HL-60/S4 treated with phorbol 12-myristate 13-acetate at 8.2 ng/mL for 4 days and 3 days (cell line): ENCODE results near the gene SSRP1.

Experiments used
- in situ Hi-C: fragments of 300-500 bp; cut with MboI; formaldehyde crosslinking; loops from 2 replicates; pipeline ENCODE4 v1.15.0; 2022; ENCODE audit warnings: low sequenced_read_pairs

The SSRP1 gene

GRCh38 chr11:57340039-57340615 lies 4.4 kb upstream of the SSRP1 start:
- in situ Hi-C loops = loop anchor here (10.0 to 25.0 kb wide), 2 partner anchors 197 to 305 kb away; partner anchors contain the start of genes SMTNL1, TIMM10 and YPEL4

- in situ Hi-C loops = loop anchor here (25.0 kb wide), 1 partner anchor 198 kb away; the partner anchor contains the start of genes SMTNL1 and TIMM10
Measured at GRCh38 chr11:57339328-57339727, 3.6 kb upstream of the SSRP1 start.

DNA sequence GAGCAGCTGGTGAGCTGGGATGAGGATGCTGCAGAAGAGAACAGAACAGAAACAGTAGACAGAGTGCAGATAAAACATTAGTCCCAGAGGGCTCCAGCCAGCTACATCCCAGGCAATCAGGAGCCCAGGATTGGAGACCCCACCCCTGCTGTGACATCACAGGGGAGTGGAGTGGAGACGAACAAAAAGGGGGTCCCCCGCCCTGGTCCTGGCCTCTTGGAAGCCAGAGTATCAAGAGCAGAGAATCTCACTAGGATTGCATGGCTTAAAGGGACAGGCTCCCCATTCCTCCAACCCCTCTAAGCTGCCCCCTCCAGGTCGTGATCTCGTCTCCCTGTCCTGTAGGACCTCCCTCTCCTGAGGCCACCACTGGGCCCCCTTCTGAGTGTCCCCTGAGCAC lies 2.5 kb upstream of the SSRP1 start, which contains the start of gene P2RX3:
Gene P2RX3, plus strand, starts transcription at position 211 of the 400 bp plus-strand sequence. CDS start 199 bp downstream, outside the sequence.
- in situ Hi-C loops = loop anchor here (25.0 kb wide), 1 partner anchor 199 kb away; the partner anchor contains the start of genes SMTNL1 and TIMM10

DNA sequence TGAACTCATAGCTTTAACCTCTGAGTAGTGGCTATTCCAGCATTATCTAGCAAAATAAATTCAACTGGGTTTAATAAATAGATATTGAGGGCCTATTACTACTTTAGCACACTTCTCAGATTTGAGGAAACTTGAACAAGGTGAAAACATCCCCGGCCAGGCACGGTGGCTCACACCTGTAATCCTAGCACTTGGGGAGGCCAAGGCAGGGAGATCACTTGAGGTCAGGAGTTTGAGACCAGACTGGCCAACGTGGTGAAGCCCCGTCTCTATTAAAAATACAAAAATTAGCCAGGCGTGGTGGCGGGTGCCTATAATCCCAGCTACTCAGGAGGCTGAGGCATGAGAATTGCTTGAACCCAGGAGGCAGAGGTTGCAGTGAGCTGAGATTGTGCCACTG lies 1.2 kb upstream of the SSRP1 start:
- in situ Hi-C loops = loop anchor here (25.0 kb wide), 1 partner anchor 200 kb away; the partner anchor contains the start of genes SMTNL1 and TIMM10

DNA sequence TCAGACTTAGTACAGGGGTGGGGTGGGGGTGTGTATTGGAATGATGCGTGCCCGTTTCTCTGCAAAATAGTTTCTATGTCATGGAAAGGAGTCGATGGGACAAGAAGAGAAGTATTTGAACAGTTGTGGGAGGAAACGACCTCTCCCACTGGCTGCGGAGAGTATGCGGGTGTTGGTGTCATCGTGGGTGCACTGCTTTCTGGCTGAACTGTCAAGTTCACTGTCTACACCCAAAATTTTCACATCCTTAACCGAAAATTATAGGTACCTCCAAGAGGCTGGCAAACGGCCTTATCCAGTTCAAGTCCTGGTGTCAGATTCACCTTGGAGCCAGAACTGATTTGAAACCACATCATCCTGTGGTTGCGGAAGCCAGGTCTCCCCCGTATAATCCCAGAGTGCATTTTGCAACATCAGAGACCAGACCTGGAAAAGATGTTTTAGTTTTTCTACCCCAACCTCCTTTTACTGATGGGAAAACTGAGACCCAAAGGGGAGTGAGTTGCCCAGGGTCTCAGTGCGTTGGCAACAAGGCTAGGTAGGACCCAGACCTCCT lies 497 bp upstream of the SSRP1 start:
- in situ Hi-C loops = loop anchor here (25.0 kb wide), 1 partner anchor 201 kb away; the partner anchor contains the start of genes SMTNL1 and TIMM10

DNA sequence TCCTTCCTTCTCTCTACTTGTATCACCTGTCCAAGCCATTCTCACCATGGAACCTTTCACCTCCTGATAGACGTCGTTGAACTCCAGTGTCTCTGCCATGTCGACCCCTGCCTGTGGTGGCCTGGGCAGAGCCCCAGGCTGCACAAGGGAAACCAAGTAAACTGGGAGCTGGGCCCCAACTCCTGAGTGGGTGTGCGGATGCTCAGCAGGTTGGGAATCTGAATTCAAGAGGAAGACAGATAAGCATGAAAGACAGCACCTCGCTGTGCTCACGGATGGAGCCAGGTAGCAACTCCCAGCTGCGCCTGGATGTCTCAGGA lies 709 bp downstream of the SSRP1 start:
- in situ Hi-C loops = loop anchor here (25.0 kb wide), 1 partner anchor 202 kb away; the partner anchor contains the start of genes SMTNL1 and TIMM10

GRCh38 chr11:57332694-57333440 lies 2.8 kb downstream of the SSRP1 start:
- in situ Hi-C loops = loop anchor here (25.0 kb wide), 1 partner anchor 204 kb away; the partner anchor contains the start of genes SMTNL1 and TIMM10

GRCh38 chr11:57331720-57332119 lies 4.0 kb downstream of the SSRP1 start:
- in situ Hi-C loops = loop anchor here (25.0 kb wide), 1 partner anchor 206 kb away; the partner anchor contains the start of genes SMTNL1 and TIMM10

GRCh38 chr11:57330029-57330428 lies 5.7 kb downstream of the SSRP1 start:
- in situ Hi-C loops = loop anchor here (25.0 kb wide), 1 partner anchor 207 kb away; the partner anchor contains the start of genes SMTNL1 and TIMM10

DNA sequence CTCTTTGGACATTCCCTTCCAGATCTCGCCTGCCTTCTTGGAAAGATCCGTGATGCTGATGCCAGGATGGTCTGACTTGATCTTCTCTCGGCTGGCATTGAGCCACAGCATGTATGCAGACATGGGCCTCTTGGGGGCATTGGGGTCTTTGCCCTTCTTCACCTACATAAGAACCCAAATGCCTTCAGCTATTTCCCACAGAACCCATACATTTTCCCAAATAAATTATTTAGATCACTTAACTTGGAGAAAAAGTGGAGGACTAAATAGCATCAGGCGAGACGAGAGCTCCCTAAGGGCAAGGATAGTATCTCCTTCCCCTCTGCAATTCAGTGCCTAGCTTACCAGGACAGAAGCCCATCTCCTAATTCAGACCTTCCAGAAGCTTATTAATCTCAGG lies 8.0 kb downstream of the SSRP1 start:
- in situ Hi-C loops = loop anchor here (25.0 kb wide), 1 partner anchor 210 kb away; the partner anchor contains the start of genes SMTNL1 and TIMM10

GRCh38 chr11:57325735-57326048 lies 10.0 kb downstream of the SSRP1 start:
- in situ Hi-C loops = loop anchor here (25.0 kb wide), 1 partner anchor 212 kb away; the partner anchor contains the start of genes SMTNL1 and TIMM10

GRCh38 chr11:57324886-57325734 lies 10.6 kb downstream of the SSRP1 start, which contains the start of gene TNKS1BP1:
Gene TNKS1BP1, minus strand, starts transcription at chr11:57324952. Its CDS starts 3,067 bp downstream, at chr11:57321885.
- in situ Hi-C loops = loop anchor here (25.0 kb wide), 1 partner anchor 212 kb away; the partner anchor contains the start of genes SMTNL1 and TIMM10

DNA sequence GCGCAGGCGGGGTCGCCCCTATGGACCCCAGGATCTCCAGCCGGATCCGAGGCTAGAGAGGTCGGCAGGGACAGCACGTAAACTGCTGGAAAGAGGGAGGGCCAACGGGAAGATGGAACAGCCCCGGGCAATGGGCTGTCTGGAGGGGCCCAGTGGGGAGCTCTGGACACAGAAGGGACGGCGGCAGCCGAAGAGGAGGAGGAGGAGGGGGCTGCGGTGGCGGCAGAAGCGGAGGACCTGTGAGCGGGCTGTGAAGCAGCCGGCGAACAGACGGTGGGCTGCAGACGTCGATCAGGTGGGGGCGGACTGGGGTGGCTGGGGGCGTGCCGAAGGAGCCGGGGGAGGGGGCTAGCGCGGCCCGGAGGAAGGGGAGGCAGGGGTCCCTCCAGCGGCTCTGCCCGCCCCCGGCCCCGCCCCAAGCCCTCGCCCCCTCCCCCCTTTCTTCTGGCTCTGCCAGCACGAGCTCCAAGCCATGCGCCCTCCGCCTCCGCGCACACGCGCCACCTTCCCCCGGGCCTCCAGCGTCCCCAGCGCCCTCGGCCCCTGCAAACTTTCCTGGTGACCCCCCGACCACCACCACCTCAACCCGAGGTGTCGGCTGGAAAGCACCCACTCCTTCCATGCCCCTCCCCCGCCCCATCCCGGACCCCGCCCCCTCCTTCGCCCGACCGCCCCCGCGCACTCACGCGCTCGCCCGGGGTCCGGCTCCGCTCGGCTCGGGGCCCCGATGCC lies 11.4 kb downstream of the SSRP1 start:
- in situ Hi-C loops = no loop called here

DNA sequence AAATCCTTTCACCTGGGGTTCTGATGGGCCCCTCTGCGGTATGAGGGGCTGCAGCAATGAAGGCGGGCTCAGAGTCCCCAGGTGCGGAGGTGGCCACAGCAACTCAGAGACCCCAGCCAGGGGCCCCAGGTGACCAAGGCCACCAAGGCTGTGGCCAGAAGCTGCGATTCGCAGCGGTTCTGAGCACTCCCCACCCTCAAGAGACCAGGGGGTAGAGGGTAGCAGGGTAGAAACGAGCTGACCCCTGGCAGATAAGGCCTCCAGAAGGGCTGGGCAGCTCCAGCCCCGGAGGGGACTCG lies 11.9 kb downstream of the SSRP1 start:
- in situ Hi-C loops = no loop called here

GRCh38 chr11:57323167-57323854 lies 12.4 kb downstream of the SSRP1 start:
- in situ Hi-C loops = no loop called here

DNA sequence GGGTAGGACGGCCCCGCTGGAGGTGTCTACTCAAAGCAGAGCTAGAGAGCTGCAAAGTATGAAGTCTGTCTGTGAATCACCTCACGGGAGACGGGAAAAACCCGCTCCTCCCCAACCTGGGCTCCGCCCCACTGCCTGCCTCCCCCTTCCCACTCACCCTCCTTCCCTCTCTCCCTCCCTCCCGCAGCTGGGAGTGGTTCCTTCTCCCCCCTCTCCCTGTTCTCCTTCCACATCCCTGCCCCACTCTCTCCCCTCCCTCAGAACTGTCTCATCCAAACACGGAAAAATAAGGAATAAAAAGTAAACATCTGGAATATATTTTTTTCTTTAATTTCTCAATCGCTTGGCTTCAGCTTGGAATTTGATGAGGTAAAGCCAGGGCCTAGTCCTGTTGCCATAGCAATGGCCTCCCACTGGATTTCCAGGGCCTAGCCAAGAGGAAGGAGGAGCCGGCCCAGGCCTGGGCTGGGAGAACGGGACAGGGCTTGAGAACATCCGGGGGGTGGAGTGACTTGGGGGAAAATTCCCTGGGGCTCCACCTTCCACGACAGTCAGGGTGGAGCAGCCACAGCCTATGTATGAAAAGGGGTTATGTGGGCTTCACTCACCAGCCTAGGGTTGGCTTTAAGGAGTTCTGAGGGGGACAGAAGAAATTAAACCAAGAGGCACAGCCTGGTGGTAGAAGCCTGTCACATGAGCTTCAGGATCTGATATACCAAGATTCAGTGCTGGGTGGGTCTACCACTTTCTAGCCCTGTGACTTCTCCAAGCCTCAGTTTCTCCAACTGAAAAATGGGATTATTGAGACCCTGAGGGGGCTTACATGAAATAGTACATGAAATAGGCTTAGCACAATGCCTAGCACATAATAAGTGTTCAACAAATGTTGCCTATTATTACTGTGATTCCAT lies 13.2 kb downstream of the SSRP1 start:
- in situ Hi-C loops = no loop called here

DNA sequence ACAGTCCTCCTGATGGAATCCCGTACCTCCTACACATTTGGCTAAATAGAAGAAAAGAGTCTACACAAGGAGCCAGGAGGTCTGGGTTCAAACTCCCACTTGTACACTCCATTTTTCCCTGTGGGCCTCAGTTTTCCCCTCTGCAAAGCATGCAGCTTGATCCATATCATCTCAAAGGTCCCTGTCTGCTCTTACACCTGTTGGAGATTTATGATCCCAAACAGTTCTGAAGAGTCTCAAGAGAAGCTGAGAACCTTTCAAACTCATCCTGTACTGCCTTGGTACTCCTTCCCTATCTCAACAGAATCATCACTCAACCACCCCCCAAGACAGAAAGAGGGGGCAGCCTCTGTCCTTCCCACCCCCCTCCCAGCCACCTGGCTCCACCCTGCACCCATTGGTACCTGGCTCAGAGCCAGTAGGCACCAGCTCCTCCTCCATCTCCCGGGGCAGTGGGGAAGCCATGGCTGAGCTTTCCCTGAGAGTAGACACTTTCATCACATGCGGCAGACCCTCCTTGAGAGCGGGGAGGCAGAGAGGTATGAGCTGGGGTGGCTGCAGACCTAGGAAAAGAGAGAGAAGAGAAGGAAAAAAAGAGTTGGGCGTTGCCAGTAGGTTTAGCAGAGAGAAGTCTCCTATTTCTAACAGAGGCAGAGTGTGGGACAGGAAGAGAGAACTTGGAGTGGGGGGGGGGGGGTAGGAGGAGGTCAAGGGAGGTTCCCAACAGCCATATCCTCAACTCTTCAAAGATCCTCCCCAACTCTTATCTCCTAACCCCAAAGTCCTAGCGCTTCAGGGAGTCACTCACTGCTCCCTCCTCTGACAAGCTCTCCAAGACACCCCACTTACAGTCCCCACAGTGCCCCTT lies 14.1 kb downstream of the SSRP1 start:
- in situ Hi-C loops = no loop called here
